IMR-90 (cell line): Measurements from ENCODE around the gene PPM1H.

Experiments used
- BHLHE40 ChIP-seq: fragments of 150-350 bp; IDR thresholded peaks from 2 replicates; pipeline ENCODE4 v1.6.1; 2016; ENCODE audit warnings: mild to moderate bottlenecking, low read depth, low read length
- MAFK ChIP-seq: IDR thresholded peaks from 2 replicates; pipeline ENCODE4 v1.6.1; 2012; ENCODE audit warnings: low read depth, low read length, improper control_type of control experiment
- RFX5 ChIP-seq: IDR thresholded peaks from 2 replicates; pipeline ENCODE4 v1.8.0; 2012; ENCODE audit warnings: low read depth, mild to moderate bottlenecking, low read length, moderate library complexity
- TF ChIP-seq, protein P1 (sequence below): conservative IDR thresholded peaks from 2 replicates; pipeline ENCODE4 v1.5.1; 2012; ENCODE audit warnings: mild to moderate bottlenecking, low read depth, low read length, improper control_type of control experiment

DNA sequence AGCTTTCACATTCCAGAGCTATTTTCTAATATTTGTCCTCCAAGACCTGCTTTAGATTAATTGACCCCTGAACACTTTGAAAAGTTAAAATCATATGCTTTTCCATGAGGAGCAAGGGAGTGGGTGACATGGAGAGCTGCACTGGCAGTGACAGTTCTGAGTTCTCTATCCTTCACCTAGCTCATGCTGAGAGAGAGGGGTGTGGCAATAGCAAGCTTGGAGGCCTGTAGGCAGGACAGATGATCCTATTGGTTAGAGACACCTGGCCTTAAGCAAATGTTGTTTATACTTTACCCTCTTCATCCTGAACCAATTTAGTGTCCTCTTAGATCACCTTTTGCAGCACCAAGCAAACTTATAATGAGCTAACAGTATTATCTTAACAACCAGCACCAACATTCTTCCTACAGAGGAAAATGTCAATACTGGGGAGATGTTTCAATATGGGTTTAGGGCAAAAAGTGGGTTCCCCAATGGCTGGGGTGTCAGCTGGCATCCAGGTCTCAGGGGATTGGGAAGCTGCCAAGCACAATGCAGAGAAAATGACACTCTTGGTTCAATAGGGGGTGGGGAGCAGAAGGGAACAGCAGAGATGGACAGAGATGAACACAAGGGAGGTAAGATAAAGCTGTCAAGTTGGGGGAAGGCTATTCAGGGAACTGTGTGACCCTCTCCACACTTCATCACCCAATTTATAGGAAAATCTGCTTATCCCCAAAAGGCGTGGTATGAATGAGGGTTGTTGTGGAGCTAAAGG, 37.0 kb upstream of the PPM1H start:
- TF ChIP-seq, protein P1, sequence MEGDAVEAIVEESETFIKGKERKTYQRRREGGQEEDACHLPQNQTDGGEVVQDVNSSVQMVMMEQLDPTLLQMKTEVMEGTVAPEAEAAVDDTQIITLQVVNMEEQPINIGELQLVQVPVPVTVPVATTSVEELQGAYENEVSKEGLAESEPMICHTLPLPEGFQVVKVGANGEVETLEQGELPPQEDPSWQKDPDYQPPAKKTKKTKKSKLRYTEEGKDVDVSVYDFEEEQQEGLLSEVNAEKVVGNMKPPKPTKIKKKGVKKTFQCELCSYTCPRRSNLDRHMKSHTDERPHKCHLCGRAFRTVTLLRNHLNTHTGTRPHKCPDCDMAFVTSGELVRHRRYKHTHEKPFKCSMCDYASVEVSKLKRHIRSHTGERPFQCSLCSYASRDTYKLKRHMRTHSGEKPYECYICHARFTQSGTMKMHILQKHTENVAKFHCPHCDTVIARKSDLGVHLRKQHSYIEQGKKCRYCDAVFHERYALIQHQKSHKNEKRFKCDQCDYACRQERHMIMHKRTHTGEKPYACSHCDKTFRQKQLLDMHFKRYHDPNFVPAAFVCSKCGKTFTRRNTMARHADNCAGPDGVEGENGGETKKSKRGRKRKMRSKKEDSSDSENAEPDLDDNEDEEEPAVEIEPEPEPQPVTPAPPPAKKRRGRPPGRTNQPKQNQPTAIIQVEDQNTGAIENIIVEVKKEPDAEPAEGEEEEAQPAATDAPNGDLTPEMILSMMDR, result no peak
- TF ChIP-seq BHLHE40 (no peak), MAFK (no peak), RFX5 (no peak)
